Calu3 (cell line): Measurements from ENCODE around the gene CDKAL1. TPM values are rescaled to one million over a fixed set of nuclear protein-coding genes. Genes with fewer than 3 reads are reported as not detected.

ENCODE experiments used
- BruUV-seq: library from RNA; stranded (reverse); fragments of 400-500 nt; replicated peaks from 2 replicates; lab custom pipeline; 2021; lab: Mats Ljungman, UMichigan
- CTCF ChIA-PET: fragments of 300-600 bp; sonication (Branson Sonifier 250); formaldehyde crosslinking; loops from one replicate; lab custom pipeline; 2022; ENCODE audit warnings: antibody characterized with exemption; lab: Charles Lee
- DNase-seq: peaks from one replicate; pipeline ENCODE4 v3.0.0; 2022
- H3K27ac Mint-ChIP-seq: one replicate; pipeline ENCODE4 v1.8.0; 2022; ENCODE audit warnings: mixed read lengths; ENCODE audit not compliant: unreplicated experiment
- H3K27me3 Mint-ChIP-seq: one replicate; pipeline ENCODE4 v1.8.0; 2022; ENCODE audit warnings: mixed read lengths; ENCODE audit not compliant: unreplicated experiment
- H3K36me3 Mint-ChIP-seq: one replicate; pipeline ENCODE4 v1.8.0; 2022; ENCODE audit warnings: mild to moderate bottlenecking, moderate library complexity, mixed read lengths; ENCODE audit not compliant: insufficient read depth, unreplicated experiment
- H3K4me1 Mint-ChIP-seq: one replicate; pipeline ENCODE4 v1.8.0; 2022; ENCODE audit warnings: mild to moderate bottlenecking, low read depth, mixed read lengths; ENCODE audit not compliant: unreplicated experiment
- H3K4me3 Mint-ChIP-seq: one replicate; pipeline ENCODE4 v1.8.0; 2022; ENCODE audit warnings: mild to moderate bottlenecking, low read depth, moderate library complexity, mixed read lengths; ENCODE audit not compliant: unreplicated experiment
- H3K9me3 Mint-ChIP-seq: one replicate; pipeline ENCODE4 v1.8.0; 2022; ENCODE audit warnings: low read depth, mixed read lengths; ENCODE audit not compliant: unreplicated experiment
- CTCF ChIP-seq: fragments of 200-600 bp; IDR thresholded peaks from one replicate; pipeline ENCODE4 v1.8.0; 2022; ENCODE audit warnings: antibody characterized with exemption; ENCODE audit not compliant: unreplicated experiment
- intact Hi-C: fragments of 100-400 bp; cut with micrococcal nuclease; formaldehyde crosslinking; loops from one replicate; pipeline ENCODE4 v1.10.0; 2022; ENCODE audit not compliant: unreplicated experiment
- total RNA-seq: library from RNA; stranded (reverse); gene quantifications from 2 replicates; pipeline ENCODE4 v1.2.3, GENCODE V29; 2022

The CDKAL1 gene
- total RNA-seq, 1 experiment from 2014 or later, result 39.6 TPM

- DNase-seq, result no peak
- CTCF ChIA-PET, result no interaction called here
- Mint-ChIP-seq H3K9me3 (no peaks in the 10 kb centered on the region), H3K27me3 (no peaks in the 10 kb centered on the region), H3K4me1 (no peaks in the 10 kb centered on the region), H3K27ac (no peak overlapping the region), H3K4me3 (no peak overlapping the region), H3K36me3 (no peaks in the 10 kb centered on the region)
- BruUV-seq, result no TSS peak
- TF ChIP-seq CTCF, result no peak
- intact Hi-C loops, result no loop called here
Measured at GRCh38 chr6:20853828-20854227, 319.6 kb downstream of the CDKAL1 start.

GRCh38 chr6:20856681-20857288, 322.5 kb downstream of the CDKAL1 start:
- Mint-ChIP-seq H3K4me3 (no peak overlapping the region), H3K36me3 (no peaks in the 10 kb centered on the region), H3K4me1 (no peaks in the 10 kb centered on the region), H3K27me3 (no peaks in the 10 kb centered on the region), H3K27ac (no peak overlapping the region), H3K9me3 (no peaks in the 10 kb centered on the region)
- CTCF ChIA-PET, result interaction anchor here (0.6 kb wide), 2 partner anchors 45 to 859 kb away, joined by 3 read pairs; no protein-coding TSS in a partner anchor
- no peak for TF ChIP-seq CTCF
- BruUV-seq, result no TSS peak
- intact Hi-C loops, result no loop called here
- no peak for DNase-seq

- no peak for TF ChIP-seq CTCF
- no peak overlapping the region for H3K27ac Mint-ChIP-seq
- H3K4me1 Mint-ChIP-seq, result peaks cover 9% of the 10 kb centered on the region
- no peaks in the 10 kb centered on the region for H3K27me3 Mint-ChIP-seq
- BruUV-seq, result no TSS peak
- H3K4me3 Mint-ChIP-seq, result no peak overlapping the region
- intact Hi-C loops, result no loop called here
- no peak for DNase-seq
- no peaks in the 10 kb centered on the region for H3K36me3 Mint-ChIP-seq
- CTCF ChIA-PET, result interaction anchor here (0.6 kb wide), 1 partner anchor 71 kb away, joined by 3 read pairs; no protein-coding TSS in a partner anchor
- H3K9me3 Mint-ChIP-seq, result no peaks in the 10 kb centered on the region
Measured at GRCh38 chr6:20861481-20861880, 327.2 kb downstream of the CDKAL1 start.

GRCh38 chr6:20866036-20866435, 331.8 kb downstream of the CDKAL1 start:
- CTCF ChIA-PET, result interaction anchor here (2.6 kb wide), 1 partner anchor 723 kb away, joined by 10 read pairs; no protein-coding TSS in a partner anchor
- intact Hi-C loops, result no loop called here
- H3K4me3 Mint-ChIP-seq, result no peak overlapping the region
- no peaks in the 10 kb centered on the region for H3K27me3 Mint-ChIP-seq
- H3K4me1 Mint-ChIP-seq, result peaks cover 42% of the 10 kb centered on the region
- no peaks in the 10 kb centered on the region for H3K9me3 Mint-ChIP-seq
- no peak overlapping the region for H3K27ac Mint-ChIP-seq
- no peak for TF ChIP-seq CTCF
- BruUV-seq, result no TSS peak
- DNase-seq, result no peak
- H3K36me3 Mint-ChIP-seq, result no peaks in the 10 kb centered on the region
